Stimulated activated memory B cell treated with anti-CD40 and anti-IgM and Interleukin-4, amounts not matched to agents 10 μg/mL and 1 μg/mL and 100 μg/mL, for 72 hours (primary cell): ENCODE results near the gene ACAP1.

Experiments used
- ATAC-seq: fragments of 150-1000 bp; cut with Tn5 transposase; 2 replicates; pipeline ENCODE4 v1.10.0; 2021
- H3K27ac Mint-ChIP-seq: one replicate; pipeline ENCODE4 v1.8.0; 2022; ENCODE audit warnings: mild to moderate bottlenecking, mixed read lengths
- H3K27me3 Mint-ChIP-seq: one replicate; pipeline ENCODE4 v1.8.0; 2022; ENCODE audit warnings: mixed read lengths
- H3K36me3 Mint-ChIP-seq: one replicate; pipeline ENCODE4 v1.8.0; 2022; ENCODE audit warnings: mixed read lengths
- H3K4me1 Mint-ChIP-seq: one replicate; pipeline ENCODE4 v1.8.0; 2022; ENCODE audit warnings: mixed read lengths
- H3K4me3 Mint-ChIP-seq: one replicate; pipeline ENCODE4 v1.8.0; 2022; ENCODE audit warnings: mild to moderate bottlenecking, moderate library complexity, mixed read lengths
- H3K9me3 Mint-ChIP-seq: one replicate; pipeline ENCODE4 v1.8.0; 2022; ENCODE audit warnings: mixed read lengths

The ACAP1 gene

GRCh38 chr17:7394452-7395191, 58.3 kb downstream of the ACAP1 start, which contains the start of gene PLSCR3:
Gene PLSCR3 (minus strand): TSS chr17:7394525. CDS start chr17:7394110, 415 bp downstream.
- Mint-ChIP-seq H3K27ac (peak within 1 kb of the TSS; percentile 80), H3K4me1 (peaks cover 20% of the 10 kb centered on the region), H3K9me3 (no peaks in the 10 kb centered on the region), H3K4me3 (peak within 1 kb of the TSS; percentile 98), H3K36me3 (peaks cover 7% of the 10 kb centered on the region), H3K27me3 (no peaks in the 10 kb centered on the region)
- peak; percentile 95 for ATAC-seq

GRCh38 chr17:7396147-7396546, 59.8 kb downstream of the ACAP1 start:
- H3K27me3 Mint-ChIP-seq = no peaks in the 10 kb centered on the region
- H3K9me3 Mint-ChIP-seq = no peaks in the 10 kb centered on the region
- no peak overlapping the region for H3K4me3 Mint-ChIP-seq
- H3K36me3 Mint-ChIP-seq = no peaks in the 10 kb centered on the region
- no peak overlapping the region for H3K27ac Mint-ChIP-seq
- peaks cover 15% of the 10 kb centered on the region for H3K4me1 Mint-ChIP-seq
- ATAC-seq = no peak

GRCh38 chr17:7398612-7399011, 62.3 kb downstream of the ACAP1 start:
- H3K4me1 Mint-ChIP-seq = peaks cover 13% of the 10 kb centered on the region
- no peaks in the 10 kb centered on the region for H3K27me3 Mint-ChIP-seq
- no peaks in the 10 kb centered on the region for H3K36me3 Mint-ChIP-seq
- H3K9me3 Mint-ChIP-seq = no peaks in the 10 kb centered on the region
- H3K4me3 Mint-ChIP-seq = no peak overlapping the region
- ATAC-seq = no peak
- H3K27ac Mint-ChIP-seq = no peak overlapping the region
